ENCODE results near the gene MSANTD7. TPM values are rescaled to one million over a fixed set of nuclear protein-coding genes. Genes with fewer than 3 reads are reported as not detected.
"Not testable (repeated sequence)": the region's sequence is repeated elsewhere in the genome, so short reads cannot be mapped to it uniquely, and the experiment has no call there.

The MSANTD7 gene
- total RNA-seq, 4 donors from 2014 or later, result 8.7 to 12.2 (median 10.7) TPM

DNA sequence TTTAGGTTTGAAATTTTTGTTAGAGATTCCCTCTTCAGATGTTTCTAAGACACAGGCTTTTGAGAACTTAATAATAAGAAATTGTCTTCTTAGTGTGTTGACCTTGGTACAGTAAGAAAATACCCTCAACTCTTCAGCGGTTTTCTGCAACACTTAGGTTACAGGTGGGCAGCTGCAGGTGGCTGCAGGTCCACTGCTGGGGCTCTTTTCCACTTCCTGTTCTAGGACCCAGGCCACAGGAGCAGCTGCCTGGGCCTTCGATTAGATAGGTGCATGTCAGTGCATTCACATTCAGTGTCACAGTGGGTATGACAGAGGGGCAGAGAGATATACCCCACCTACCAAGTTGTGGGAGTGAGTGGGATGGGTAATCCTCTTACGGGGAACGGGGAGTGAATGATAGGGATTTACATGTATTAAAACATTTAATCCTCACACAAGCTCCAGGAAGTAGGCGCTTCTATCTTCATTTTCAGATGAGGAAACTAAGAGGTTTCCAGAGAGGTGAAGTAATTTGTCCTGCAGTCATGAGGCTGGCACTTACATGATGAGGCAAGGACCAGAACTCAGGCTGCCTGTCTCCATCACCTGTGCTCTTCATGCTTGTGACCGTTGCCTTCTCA, 20.3 kb downstream of the MSANTD7 start:
- TF ChIP-seq, protein P1, sequence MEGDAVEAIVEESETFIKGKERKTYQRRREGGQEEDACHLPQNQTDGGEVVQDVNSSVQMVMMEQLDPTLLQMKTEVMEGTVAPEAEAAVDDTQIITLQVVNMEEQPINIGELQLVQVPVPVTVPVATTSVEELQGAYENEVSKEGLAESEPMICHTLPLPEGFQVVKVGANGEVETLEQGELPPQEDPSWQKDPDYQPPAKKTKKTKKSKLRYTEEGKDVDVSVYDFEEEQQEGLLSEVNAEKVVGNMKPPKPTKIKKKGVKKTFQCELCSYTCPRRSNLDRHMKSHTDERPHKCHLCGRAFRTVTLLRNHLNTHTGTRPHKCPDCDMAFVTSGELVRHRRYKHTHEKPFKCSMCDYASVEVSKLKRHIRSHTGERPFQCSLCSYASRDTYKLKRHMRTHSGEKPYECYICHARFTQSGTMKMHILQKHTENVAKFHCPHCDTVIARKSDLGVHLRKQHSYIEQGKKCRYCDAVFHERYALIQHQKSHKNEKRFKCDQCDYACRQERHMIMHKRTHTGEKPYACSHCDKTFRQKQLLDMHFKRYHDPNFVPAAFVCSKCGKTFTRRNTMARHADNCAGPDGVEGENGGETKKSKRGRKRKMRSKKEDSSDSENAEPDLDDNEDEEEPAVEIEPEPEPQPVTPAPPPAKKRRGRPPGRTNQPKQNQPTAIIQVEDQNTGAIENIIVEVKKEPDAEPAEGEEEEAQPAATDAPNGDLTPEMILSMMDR (IDR thresholded peaks at IDR 0.05), result no peak
- TF ChIP-seq POLR2A (IDR thresholded peaks at IDR 0.05), result no peak
- DNase-seq (ENCODE audit: low spot score in 2 of 2), result no peak
- no peak overlapping the region for H3K4me3 ChIP-seq (ENCODE audit: low read depth, poor library complexity, severe bottlenecking)
- 89 to 96% methylated on average over 6 of the region's 6 CpGs for whole genome bisulfite sequencing, 2 donors
- intact Hi-C loops (cut with DNase I; ENCODE audit: low total_unique reads), result no loop called here

DNA sequence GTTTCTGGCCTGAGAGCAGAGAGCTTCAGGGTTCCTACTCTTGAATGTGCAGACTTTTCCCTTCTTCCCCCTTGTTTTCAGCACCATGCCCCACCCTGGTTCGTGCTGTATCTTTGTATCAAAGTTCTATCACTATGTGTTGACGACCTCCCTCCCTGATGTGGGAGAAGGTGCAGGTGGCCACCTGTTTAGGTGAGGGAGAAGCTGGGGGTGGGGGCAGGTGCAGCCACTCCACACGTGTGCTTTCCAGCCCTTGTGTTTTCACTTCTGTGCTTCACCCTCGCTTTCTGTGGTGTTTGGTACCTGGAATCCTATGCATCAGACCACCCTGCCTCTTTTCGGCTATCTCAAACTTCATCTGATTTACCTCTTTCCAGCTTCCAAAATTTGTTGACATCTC, 20.9 kb downstream of the MSANTD7 start:
- no peak for DNase-seq (ENCODE audit: low spot score in 2 of 2)
- no peak overlapping the region for H3K4me3 ChIP-seq (ENCODE audit: low read depth, poor library complexity, severe bottlenecking)
- TF ChIP-seq, protein P1 (IDR thresholded peaks at IDR 0.05), result no peak
- TF ChIP-seq POLR2A (IDR thresholded peaks at IDR 0.05), result no peak
- 87 to 89% methylated on average over 5 of the region's 5 CpGs for WGBS, 2 donors
- intact Hi-C loops (cut with DNase I; ENCODE audit: low total_unique reads), result no loop called here

DNA sequence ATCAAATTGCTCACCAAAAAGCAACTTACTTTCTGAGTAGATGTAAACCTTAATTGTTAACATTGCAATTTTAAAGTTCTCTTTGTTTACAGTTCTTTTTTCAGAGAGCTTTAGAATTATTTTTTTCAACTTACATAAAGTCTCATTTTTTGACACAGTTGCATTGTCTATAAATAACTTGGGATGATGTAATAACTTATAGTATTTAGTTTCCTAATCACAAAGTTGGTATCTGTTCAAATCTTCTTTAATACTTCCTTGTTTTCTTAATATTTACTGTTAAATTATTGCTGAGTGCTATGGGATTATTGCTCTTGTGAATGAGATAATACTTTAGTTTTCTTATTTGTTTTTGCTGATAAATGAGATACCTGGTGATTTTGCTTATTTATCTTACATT, 21.7 kb downstream of the MSANTD7 start:
- H3K4me3 ChIP-seq (ENCODE audit: low read depth, poor library complexity, severe bottlenecking), result no peak overlapping the region
- no peak for DNase-seq (ENCODE audit: low spot score in 2 of 2)
- intact Hi-C loops (cut with DNase I; ENCODE audit: low total_unique reads), result no loop called here
- no peak for TF ChIP-seq POLR2A (IDR thresholded peaks at IDR 0.05)
- TF ChIP-seq, protein P1 (IDR thresholded peaks at IDR 0.05), result no peak

DNA sequence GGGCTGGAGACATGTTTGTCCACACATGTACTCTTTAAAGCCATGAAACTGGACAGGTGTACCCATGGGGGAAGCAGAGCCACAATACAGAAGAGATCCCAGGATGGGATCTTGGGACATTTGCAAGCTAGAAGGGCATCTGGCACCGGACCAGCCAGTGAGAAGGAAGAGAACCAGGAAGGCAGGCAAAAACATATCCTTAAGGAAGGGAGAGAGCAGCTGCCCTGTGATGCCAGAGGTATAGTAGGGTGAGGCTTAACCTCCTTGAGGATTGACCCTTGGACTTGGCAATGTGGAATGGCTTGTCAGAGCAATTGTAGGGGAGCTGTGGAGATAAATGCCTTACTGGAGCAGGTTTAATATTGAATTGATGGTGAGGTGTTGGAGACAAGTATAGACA, 22.7 kb downstream of the MSANTD7 start:
- H3K4me3 ChIP-seq (ENCODE audit: low read depth, poor library complexity, severe bottlenecking), result no peak overlapping the region
- no peak for DNase-seq (ENCODE audit: low spot score in 2 of 2)
- TF ChIP-seq, protein P1 (IDR thresholded peaks at IDR 0.05), result no peak
- TF ChIP-seq POLR2A (IDR thresholded peaks at IDR 0.05), result no peak
- intact Hi-C loops (cut with DNase I; ENCODE audit: low total_unique reads), result no loop called here
- WGBS, 2 donors, result 81 to 95% methylated on average over 1 of the region's 1 CpG

DNA sequence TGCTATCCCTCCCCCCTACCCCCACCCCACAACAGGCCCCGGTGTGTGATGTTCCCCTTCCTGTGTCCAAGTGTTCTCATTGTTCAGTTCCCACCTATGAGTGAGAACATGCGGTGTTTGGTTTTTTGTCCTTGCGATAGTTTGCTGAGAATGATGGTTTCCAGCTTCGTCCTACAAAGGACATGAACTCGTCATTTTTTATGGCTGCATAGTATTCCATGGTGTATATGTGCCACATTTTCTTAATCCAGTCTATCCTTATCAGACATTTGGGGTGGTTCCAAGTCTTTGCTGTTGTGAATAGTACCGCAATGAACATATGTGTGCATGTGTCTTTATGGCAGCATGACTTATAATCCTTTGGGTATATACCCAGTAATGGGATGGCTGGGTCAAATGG, 26.4 kb downstream of the MSANTD7 start:
- DNase-seq (ENCODE audit: low spot score in 2 of 2); intact Hi-C loops (cut with DNase I; ENCODE audit: low total_unique reads); H3K4me3 ChIP-seq (ENCODE audit: low read depth, poor library complexity, severe bottlenecking): not testable (repeated sequence)
- 97% methylated on average over 6 of the region's 6 CpGs for WGBS, 2 donors

DNA sequence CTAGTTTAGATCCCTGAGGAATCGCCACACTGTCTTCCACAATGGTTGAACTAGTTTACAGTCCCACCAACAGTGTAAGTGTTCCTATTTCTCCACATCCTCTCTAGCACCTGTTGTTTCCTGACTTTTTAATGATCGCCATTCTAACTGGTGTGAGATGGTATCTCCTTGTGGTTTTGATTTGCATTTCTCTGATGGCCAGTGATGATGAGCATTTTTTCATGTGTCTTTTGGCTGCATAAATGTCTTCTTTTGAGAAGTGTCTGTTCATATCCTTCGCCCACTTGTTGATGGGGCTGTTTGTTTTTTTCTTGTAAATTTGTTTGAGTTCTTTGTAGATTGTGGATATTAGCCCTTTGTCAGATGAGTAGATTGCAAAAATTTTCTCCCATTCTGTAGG, 26.8 kb downstream of the MSANTD7 start:
- 92 to 100% methylated on average over 3 of the region's 3 CpGs for WGBS, 2 donors
- intact Hi-C loops (cut with DNase I; ENCODE audit: low total_unique reads); DNase-seq (ENCODE audit: low spot score in 2 of 2); H3K4me3 ChIP-seq (ENCODE audit: low read depth, poor library complexity, severe bottlenecking): not testable (repeated sequence)

DNA sequence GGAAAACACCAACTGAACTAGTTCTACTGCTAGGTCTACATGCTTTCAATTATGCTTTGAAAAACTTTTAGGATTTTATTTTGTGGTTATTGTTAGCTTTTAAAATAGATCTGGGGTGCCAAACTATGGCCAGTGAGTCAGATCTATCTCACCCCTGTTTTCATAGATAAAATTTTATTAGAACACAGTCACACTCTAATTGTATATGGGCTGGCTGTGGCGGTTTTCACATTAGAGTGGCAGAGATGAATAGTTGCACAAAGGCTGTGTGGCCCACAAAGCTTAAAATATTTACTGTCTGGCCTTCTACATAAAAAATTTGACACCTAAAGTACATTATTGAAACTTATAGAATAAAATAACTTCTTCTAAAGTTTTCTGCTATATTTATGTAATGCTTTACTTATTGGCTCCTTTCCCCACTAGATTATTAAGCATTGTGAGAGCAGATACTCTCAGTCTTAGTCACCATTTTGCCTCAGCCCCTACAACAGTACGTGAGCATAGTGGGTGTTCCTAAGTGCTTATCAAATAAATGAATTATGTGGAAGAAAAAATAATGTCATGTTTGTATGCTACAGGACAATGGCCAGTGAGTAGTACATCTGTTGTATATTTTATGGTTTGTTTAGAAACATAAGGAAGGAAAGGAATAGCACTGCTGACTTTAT, 35.1 kb downstream of the MSANTD7 start:
- DNase-seq (ENCODE audit: low spot score in 2 of 2), result no peak
- TF ChIP-seq, protein P1 (IDR thresholded peaks at IDR 0.05), result no peak
- TF ChIP-seq POLR2A (IDR thresholded peaks at IDR 0.05), result no peak
- WGBS, 2 donors, result 65 to 75% methylated on average over 2 of the region's 2 CpGs
- intact Hi-C loops (cut with DNase I; ENCODE audit: low total_unique reads), result loop anchor here (10.0 kb wide), 1 partner anchor 222 kb away; the partner anchor contains the start of gene RPP38
- no peak overlapping the region for H3K4me3 ChIP-seq (ENCODE audit: low read depth, poor library complexity, severe bottlenecking)
